Measurements from ENCODE around the gene FAM114A1. TPM values are rescaled to one million over a fixed set of nuclear protein-coding genes. Genes with fewer than 3 reads are reported as not detected.

FAM114A1 gene
- total RNA-seq, 4 donors from 2014 or later = 36.9 to 85.9 (median 44.5) TPM

GRCh38 chr4:38832624-38833528 is 34.7 kb upstream of the FAM114A1 start:
- DNase-seq (ENCODE audit: low spot score in 2 of 2) = no peak
- no peaks in the 10 kb centered on the region for H3K36me3 ChIP-seq
- H3K4me1 ChIP-seq = no peaks in the 10 kb centered on the region
- TF ChIP-seq POLR2AphosphoS5 (IDR thresholded peaks at IDR 0.05) (no peak), POLR2A (IDR thresholded peaks at IDR 0.05) (no peak), EP300 (IDR thresholded peaks at IDR 0.05) (no peak)
- WGBS = 97% methylated on average over 5 of the region's 7 CpGs
- H3K9me3 ChIP-seq = peaks cover 9% of the 10 kb centered on the region
- no peaks in the 10 kb centered on the region for H3K27me3 ChIP-seq
- H3K4me3 ChIP-seq = no peak overlapping the region
- no peak overlapping the region for H3K27ac ChIP-seq

- WGBS = 94% methylated on average over 4 of the region's 4 CpGs
- TF ChIP-seq POLR2AphosphoS5 (IDR thresholded peaks at IDR 0.05) (no peak), EP300 (IDR thresholded peaks at IDR 0.05) (no peak), CTCF (IDR thresholded peaks at IDR 0.05) (no peak), POLR2A (IDR thresholded peaks at IDR 0.05) (no peak)
- Histone ChIP-seq H3K4me1 (no peaks in the 10 kb centered on the region), H3K27me3 (no peaks in the 10 kb centered on the region), H3K4me3 (no peak overlapping the region), H3K27ac (no peak overlapping the region), H3K9me3 (peaks cover 9% of the 10 kb centered on the region), H3K36me3 (no peaks in the 10 kb centered on the region)
- DNase-seq (ENCODE audit: low spot score in 2 of 2) = no peak
Measured at GRCh38 chr4:38834570-38834969, 33.0 kb upstream of the FAM114A1 start.

GRCh38 chr4:38837334-38837733 is 30.3 kb upstream of the FAM114A1 start:
- no peak for DNase-seq (ENCODE audit: low spot score in 2 of 2)
- TF ChIP-seq POLR2A (IDR thresholded peaks at IDR 0.05) (no peak), POLR2AphosphoS5 (IDR thresholded peaks at IDR 0.05) (no peak), CTCF (IDR thresholded peaks at IDR 0.05) (no peak), EP300 (IDR thresholded peaks at IDR 0.05) (no peak)
- Histone ChIP-seq H3K27ac (no peak overlapping the region), H3K9me3 (peaks cover 9% of the 10 kb centered on the region), H3K4me1 (no peaks in the 10 kb centered on the region), H3K27me3 (no peaks in the 10 kb centered on the region), H3K4me3 (no peak overlapping the region), H3K36me3 (no peaks in the 10 kb centered on the region)

GRCh38 chr4:38837849-38838248 is 29.8 kb upstream of the FAM114A1 start:
- WGBS = 28% methylated on average over 2 of the region's 2 CpGs
- TF ChIP-seq EP300 (IDR thresholded peaks at IDR 0.05) (no peak), POLR2A (IDR thresholded peaks at IDR 0.05) (no peak), POLR2AphosphoS5 (IDR thresholded peaks at IDR 0.05) (no peak), CTCF (IDR thresholded peaks at IDR 0.05) (no peak)
- DNase-seq (ENCODE audit: low spot score in 2 of 2) = no peak
- no peaks in the 10 kb centered on the region for H3K36me3 ChIP-seq
- H3K27me3 ChIP-seq = no peaks in the 10 kb centered on the region
- H3K9me3 ChIP-seq = peaks cover 9% of the 10 kb centered on the region
- no peak overlapping the region for H3K27ac ChIP-seq
- H3K4me1 ChIP-seq = no peaks in the 10 kb centered on the region
- H3K4me3 ChIP-seq = no peak overlapping the region

GRCh38 chr4:38842994-38843393 is 24.6 kb upstream of the FAM114A1 start:
- DNase-seq (ENCODE audit: low spot score in 2 of 2) = no peak
- WGBS = 86% methylated on average over 4 of the region's 4 CpGs
- Histone ChIP-seq H3K27ac (no peak overlapping the region), H3K4me1 (no peaks in the 10 kb centered on the region), H3K27me3 (no peaks in the 10 kb centered on the region), H3K36me3 (no peaks in the 10 kb centered on the region), H3K4me3 (no peak overlapping the region), H3K9me3 (no peaks in the 10 kb centered on the region)
- TF ChIP-seq EP300 (IDR thresholded peaks at IDR 0.05) (no peak), CTCF (IDR thresholded peaks at IDR 0.05) (no peak), POLR2A (IDR thresholded peaks at IDR 0.05) (no peak), POLR2AphosphoS5 (IDR thresholded peaks at IDR 0.05) (no peak)
